H9 (cell line): ENCODE measurements around the gene UNC45A. TPM values are rescaled to one million over a fixed set of nuclear protein-coding genes. Genes with fewer than 3 reads are reported as not detected.

Source experiments
- DNase-seq: peaks from one replicate; pipeline ENCODE4 v3.0.0-alpha.2; 2017
- H2AFZ ChIP-seq: one replicate; pipeline ENCODE4 v1.6.1; 2013; ENCODE audit warnings: mild to moderate bottlenecking, low read length, control low read depth, moderate library complexity
- H2AK5ac ChIP-seq: 2 replicates; pipeline ENCODE4 v1.6.1; 2013; ENCODE audit warnings: low read length, control low read depth, mixed read lengths; ENCODE audit not compliant: insufficient read length
- H2BK120ac ChIP-seq: one replicate; pipeline ENCODE4 v1.6.1; 2013; ENCODE audit warnings: low read depth, mild to moderate bottlenecking, low read length, control low read depth, inconsistent platforms; ENCODE audit not compliant: poor library complexity, severe bottlenecking
- H2BK12ac ChIP-seq: 2 replicates; pipeline ENCODE4 v1.6.1; 2013; ENCODE audit warnings: low read length, control low read depth, mixed read lengths, low read depth; ENCODE audit not compliant: insufficient read length
- H2BK15ac ChIP-seq: 2 replicates; pipeline ENCODE4 v1.6.1; 2013; ENCODE audit warnings: low read depth, low read length, control low read depth
- H2BK20ac ChIP-seq: one replicate; pipeline ENCODE4 v1.6.1; 2013; ENCODE audit warnings: low read depth, mild to moderate bottlenecking, low read length, control low read depth, inconsistent platforms; ENCODE audit not compliant: poor library complexity, severe bottlenecking
- H2BK5ac ChIP-seq: 2 replicates; pipeline ENCODE4 v1.6.1; 2013; ENCODE audit warnings: low read length, control low read depth, mixed read lengths; ENCODE audit not compliant: insufficient read length
- H3K14ac ChIP-seq: 2 replicates; pipeline ENCODE4 v1.6.1; 2013; ENCODE audit warnings: low read length, control low read depth; ENCODE audit not compliant: insufficient read depth
- H3K18ac ChIP-seq: 2 replicates; pipeline ENCODE4 v1.6.1; 2013; ENCODE audit warnings: low read depth, mild to moderate bottlenecking, mixed read lengths, low read length, control low read depth; ENCODE audit not compliant: insufficient read length
- H3K23ac ChIP-seq: 2 replicates; pipeline ENCODE4 v1.6.1; 2013; ENCODE audit warnings: low read length, control low read depth, mixed read lengths, low read depth; ENCODE audit not compliant: insufficient read length
- H3K23me2 ChIP-seq: 2 replicates; pipeline ENCODE4 v1.6.1; 2013; ENCODE audit warnings: low read depth, mild to moderate bottlenecking, mixed read lengths, low read length, control low read depth; ENCODE audit not compliant: insufficient read length, poor library complexity, severe bottlenecking
- H3K27ac ChIP-seq: 2 replicates; pipeline ENCODE4 v1.5.1; 2013; ENCODE audit warnings: low read length, control low read depth, mixed read lengths, low read depth; ENCODE audit not compliant: insufficient read length
- H3K27me3 ChIP-seq: 2 replicates; pipeline ENCODE4 v1.6.1; 2013; ENCODE audit warnings: low read length, control low read depth, inconsistent platforms; ENCODE audit not compliant: insufficient read depth
- H3K4ac ChIP-seq: 2 replicates; pipeline ENCODE4 v1.6.1; 2013; ENCODE audit warnings: low read depth, mild to moderate bottlenecking, control low read depth, inconsistent platforms, low read length, moderate library complexity
- H3K4me1 ChIP-seq: 2 replicates; pipeline ENCODE4 v1.6.1; 2013; ENCODE audit warnings: low read length, control low read depth, inconsistent platforms; ENCODE audit not compliant: insufficient read depth
- H3K4me2 ChIP-seq: 2 replicates; pipeline ENCODE4 v1.6.1; 2013; ENCODE audit warnings: low read length, control low read depth, mixed read lengths; ENCODE audit not compliant: insufficient read length, insufficient read depth
- H3K56ac ChIP-seq: 2 replicates; pipeline ENCODE4 v1.6.1; 2013; ENCODE audit warnings: low read depth, mild to moderate bottlenecking, mixed read lengths, low read length, control low read depth; ENCODE audit not compliant: insufficient read length
- H3K79me1 ChIP-seq: 2 replicates; pipeline ENCODE4 v1.6.1; 2013; ENCODE audit warnings: low read depth, mild to moderate bottlenecking, moderate library complexity, low read length, control low read depth, inconsistent platforms; ENCODE audit not compliant: insufficient read depth, poor library complexity, severe bottlenecking
- H3K79me2 ChIP-seq: 2 replicates; pipeline ENCODE4 v1.6.1; 2013; ENCODE audit warnings: low read length, control low read depth, inconsistent platforms; ENCODE audit not compliant: insufficient read depth
- H3K9ac ChIP-seq: 2 replicates; pipeline ENCODE4 v1.6.1; 2013; ENCODE audit warnings: low read length, control low read depth, mixed read lengths; ENCODE audit not compliant: insufficient read length; ENCODE audit errors: extremely low read depth
- H3K9me3 ChIP-seq: one replicate; pipeline ENCODE4 v1.6.1; 2013; ENCODE audit warnings: low read depth, low read length, inconsistent platforms; ENCODE audit not compliant: control insufficient read depth
- H3T11ph ChIP-seq: one replicate; pipeline ENCODE4 v1.6.1; 2013; ENCODE audit warnings: mild to moderate bottlenecking, low read length, control low read depth, inconsistent platforms
- H4K20me1 ChIP-seq: one replicate; pipeline ENCODE4 v1.6.1; 2013; ENCODE audit not compliant: control insufficient read depth, insufficient read length, insufficient read depth
- H4K5ac ChIP-seq: 2 replicates; pipeline ENCODE4 v1.6.1; 2013; ENCODE audit warnings: low read depth, mild to moderate bottlenecking, mixed read lengths, low read length, control low read depth; ENCODE audit not compliant: insufficient read length
- H4K8ac ChIP-seq: replicated peaks from 2 replicates; pipeline ENCODE4 v1.6.1; 2013; ENCODE audit warnings: low read length, control low read depth, mixed read lengths, low read depth; ENCODE audit not compliant: insufficient read length
- H4K91ac ChIP-seq: 2 replicates; pipeline ENCODE4 v1.6.1; 2013; ENCODE audit warnings: low read depth, mild to moderate bottlenecking, moderate library complexity, mixed read lengths, low read length, control low read depth; ENCODE audit not compliant: insufficient read length
- H3K27ac Mint-ChIP-seq, 3 experiments: 2 replicates in 2 of 3; 3 replicates in 1 of 3; pipeline ENCODE4 v1.8.0; 2020 to 2021; ENCODE audit warnings: mixed read lengths in 3 of 3, mild to moderate bottlenecking in 1 of 3, moderate library complexity in 1 of 3
- H3K27me3 Mint-ChIP-seq: 2 replicates; pipeline ENCODE4 v1.8.0; 2021; ENCODE audit warnings: low read depth, mild to moderate bottlenecking, moderate library complexity, mixed read lengths
- H3K36me3 Mint-ChIP-seq, 3 experiments: 2 replicates in 2 of 3; 3 replicates in 1 of 3; pipeline ENCODE4 v1.8.0; 2020 to 2021; ENCODE audit warnings: low read depth in 3 of 3, mixed read lengths in 3 of 3; ENCODE audit not compliant: insufficient read depth in 1 of 3
- H3K4me1 Mint-ChIP-seq, 2 experiments: 2 replicates each; pipeline ENCODE4 v1.8.0; 2020; ENCODE audit warnings: mixed read lengths in 2 of 2
- H3K4me3 Mint-ChIP-seq, 2 experiments: 2 replicates in 1 of 2; 3 replicates in 1 of 2; pipeline ENCODE4 v1.8.0; 2020 to 2021; ENCODE audit warnings: mild to moderate bottlenecking in 2 of 2, mixed read lengths in 2 of 2, moderate library complexity in 1 of 2
- H3K9me3 Mint-ChIP-seq, 2 experiments: 2 replicates in 1 of 2; 3 replicates in 1 of 2; pipeline ENCODE4 v1.8.0; 2020; ENCODE audit warnings: mild to moderate bottlenecking in 2 of 2, mixed read lengths in 2 of 2, moderate library complexity in 1 of 2
- CTCF ChIP-seq: fragments of 200-600 bp; sonication (generic); conservative IDR thresholded peaks from 3 replicates; pipeline ENCODE4 v1.8.0; 2021; ENCODE audit warnings: antibody characterized with exemption, mild to moderate bottlenecking
- WGBS: extraction: QIAGEN DNeasy Blood & Tissue Kit; methylation state at CpG from one replicate; pipeline ENCODE4 v1.1.7; 2013; ENCODE audit warnings: missing lambda C conversion rate, low lambda C conversion rate, mixed read lengths; ENCODE audit not compliant: insufficient read length; ENCODE audit errors: extremely low coverage; 5-methylcytosine and 5-hydroxymethylcytosine counted together
- total RNA-seq: library from RNA; stranded (reverse); gene quantifications from 2 replicates; pipeline ENCODE4 v1.2.1, GENCODE V29; 2021

UNC45A gene
- total RNA-seq, 1 experiment from 2014 or later, result 84.6 TPM

- Histone ChIP-seq H2AFZ (no peak overlapping the region), H2AK5ac (no peak overlapping the region), H4K5ac (no peak overlapping the region), H4K20me1 (no peaks in the 10 kb centered on the region), H2BK20ac (no peak overlapping the region), H3K56ac (no peak overlapping the region), H2BK120ac (no peak overlapping the region), H3K14ac (no peak overlapping the region), H3K27ac (no peak overlapping the region), H2BK15ac (no peak overlapping the region), H2BK5ac (no peak overlapping the region), H3K79me2 (no peaks in the 10 kb centered on the region), H3K4me1 (peaks cover 3% of the 10 kb centered on the region; the same call in 1 of the 2 replicates), H3K23me2 (no peaks in the 10 kb centered on the region), H2BK12ac (no peak overlapping the region), H3K9ac (no peak overlapping the region), H3K9me3 (no peaks in the 10 kb centered on the region), H4K91ac (no peak overlapping the region), H3K4ac (no peak overlapping the region), H3T11ph (no peak overlapping the region), H3K23ac (no peak overlapping the region), H4K8ac (no peak overlapping the region), H3K4me2 (no peak overlapping the region), H3K18ac (no peak overlapping the region), H3K79me1 (no peaks in the 10 kb centered on the region), H3K27me3 (no peaks in the 10 kb centered on the region)
- no peak overlapping the region for H3K27ac Mint-ChIP-seq
- no peaks in the 10 kb centered on the region for H3K9me3 Mint-ChIP-seq
- no peak overlapping the region for H3K4me3 Mint-ChIP-seq
- no peaks in the 10 kb centered on the region for H3K27me3 Mint-ChIP-seq
- no CpG with 5 or more reads among the region's 4 CpGs for WGBS
- peaks cover 6 to 7% of the 10 kb centered on the region in 2 experiments for H3K4me1 Mint-ChIP-seq
- no peak for TF ChIP-seq CTCF
- peaks cover 14 to 70% (median 65%) of the 10 kb centered on the region in 3 experiments for H3K36me3 Mint-ChIP-seq
- DNase-seq, result no peak
Measured at GRCh38 chr15:90962021-90962420, 26.9 kb downstream of the UNC45A start.
